ENCODE data around the gene CPNE4.
"Not testable (repeated sequence)": the region's sequence is repeated elsewhere in the genome, so short reads cannot be mapped to it uniquely, and the experiment has no call there.

Gene CPNE4

GRCh38 chr3:131957511-131957910 is 77.3 kb downstream of the CPNE4 start:
- no peak for DNase-seq

DNA sequence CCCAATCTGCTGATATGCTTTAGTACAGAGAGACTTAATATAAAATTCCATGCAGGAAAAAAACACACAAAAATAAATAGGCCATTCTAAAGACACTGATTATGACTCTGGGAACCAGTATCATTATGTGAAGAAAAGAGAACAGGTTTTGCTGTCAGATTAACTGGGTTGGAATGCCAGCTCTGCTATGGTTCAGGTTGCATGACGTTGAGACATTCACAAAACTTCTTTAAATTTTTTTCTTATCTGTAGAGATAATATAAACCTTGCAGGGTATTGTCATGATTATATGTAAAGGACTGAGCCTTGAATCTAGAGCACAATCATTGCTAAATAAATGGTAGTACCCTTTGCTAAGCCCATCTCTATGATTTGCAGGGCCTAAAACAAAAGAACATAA is 86.0 kb downstream of the CPNE4 start:
- DNase-seq, result no peak

GRCh38 chr3:131944676-131945075 is 90.1 kb downstream of the CPNE4 start:
- DNase-seq, result no peak

DNA sequence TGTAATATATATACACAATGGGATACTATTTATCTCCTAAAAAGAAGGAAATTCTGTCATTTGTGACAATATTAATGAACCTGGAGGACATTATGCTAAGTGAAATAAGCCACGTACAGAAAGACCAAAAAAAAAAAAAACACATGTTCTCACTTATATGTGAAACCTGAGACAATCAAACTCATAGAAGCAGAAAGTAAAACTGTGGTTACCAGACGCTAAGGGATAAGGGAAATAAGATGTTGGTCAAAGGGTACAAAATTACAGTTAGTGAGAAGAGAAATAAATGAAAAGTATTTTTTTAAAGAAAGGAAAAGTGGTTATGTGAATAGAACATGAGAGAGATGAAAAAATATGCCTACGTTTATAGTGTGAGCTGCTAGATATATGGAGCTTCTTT is 101.1 kb downstream of the CPNE4 start:
- no peak for DNase-seq

GRCh38 chr3:131928593-131928992 is 106.2 kb downstream of the CPNE4 start:
- DNase-seq, result no peak

DNA sequence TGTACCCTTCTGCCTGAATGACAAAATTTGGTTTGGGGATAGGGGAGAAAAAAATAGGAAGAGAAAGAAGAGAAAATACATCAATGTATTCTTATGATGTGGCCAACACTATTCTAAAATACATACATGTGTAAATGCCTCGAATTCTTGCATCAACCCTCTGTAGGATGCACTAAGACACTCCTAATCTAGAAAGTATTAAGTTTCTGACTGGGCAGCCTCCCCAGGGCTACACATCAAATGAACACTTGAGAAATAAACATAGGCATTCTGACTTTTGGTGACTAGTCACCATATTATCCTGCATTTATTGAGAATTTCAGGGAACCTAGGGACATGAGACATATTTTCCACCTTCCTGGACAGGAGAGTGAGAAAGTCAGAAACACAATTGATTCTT is 109.2 kb downstream of the CPNE4 start:
- DNase-seq, result no peak

GRCh38 chr3:131922356-131922755 is 112.5 kb downstream of the CPNE4 start:
- no peak for DNase-seq

DNA sequence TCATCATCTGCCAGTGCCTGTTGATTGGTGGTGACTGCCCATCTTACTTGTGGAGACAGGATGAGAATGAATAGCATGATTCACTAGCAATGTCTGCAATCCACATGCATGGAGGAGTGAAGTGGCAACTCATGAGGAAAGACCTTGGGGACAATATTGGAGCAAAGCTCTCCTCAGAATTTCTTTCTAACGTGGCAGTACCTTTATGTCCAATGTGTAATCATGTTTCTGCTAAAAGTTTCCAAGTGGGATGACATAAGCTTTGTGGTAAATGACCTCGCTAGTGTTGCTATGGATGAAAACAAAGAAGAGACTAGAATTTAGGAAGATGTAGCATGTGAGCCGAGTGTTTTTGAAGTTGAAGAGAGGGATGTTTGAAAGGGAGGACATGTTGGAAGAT is 117.8 kb downstream of the CPNE4 start:
- DNase-seq, result no peak

DNA sequence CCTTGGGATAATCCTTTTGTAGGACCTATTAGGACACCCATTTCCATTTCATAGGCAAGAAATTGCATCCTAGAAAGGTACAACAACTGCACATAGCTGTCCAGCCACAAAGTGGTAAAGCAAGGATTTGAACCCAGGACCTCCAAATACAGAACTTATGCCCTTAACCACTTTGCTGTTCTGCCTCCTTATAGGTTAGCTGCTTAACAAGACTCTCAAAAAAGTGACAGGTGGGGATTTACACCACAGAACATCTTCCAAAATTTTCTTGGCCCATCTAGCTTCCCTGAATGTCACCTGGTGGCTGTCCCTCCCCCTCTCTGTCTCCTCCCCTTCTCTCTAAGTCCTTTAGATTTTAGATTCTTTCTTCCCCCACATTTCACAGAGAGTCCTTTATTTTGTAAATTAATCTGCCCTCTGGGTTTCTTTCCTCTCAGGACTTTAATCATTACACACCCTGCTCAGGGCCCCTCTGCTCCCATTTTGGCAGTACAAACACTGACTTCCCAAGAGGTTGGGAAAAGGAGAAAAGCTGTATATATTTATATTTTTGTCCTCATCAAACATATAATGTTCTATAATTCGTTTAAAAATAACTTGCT is 120.6 kb downstream of the CPNE4 start:
- no peak for DNase-seq

GRCh38 chr3:131912255-131912654 is 122.6 kb downstream of the CPNE4 start:
- DNase-seq, result no peak

DNA sequence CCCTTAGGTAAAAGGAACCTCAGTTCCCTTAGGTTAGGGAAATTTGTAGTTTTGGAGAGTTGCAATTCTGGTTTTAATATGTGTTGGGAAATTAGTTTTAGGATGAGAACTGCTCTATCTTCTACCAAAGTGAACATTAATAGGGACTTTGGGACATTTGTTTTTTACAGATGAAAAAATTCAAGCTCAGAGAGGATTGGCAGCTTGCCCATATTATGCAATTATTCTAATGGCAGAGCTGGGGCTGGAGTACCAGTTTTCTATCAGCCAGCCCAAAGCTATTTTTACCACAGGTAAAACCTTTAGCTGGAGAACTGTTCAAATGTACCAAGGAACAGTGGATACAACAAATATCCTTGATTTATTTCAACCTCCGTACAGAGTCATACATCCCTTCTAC is 127.0 kb downstream of the CPNE4 start:
- DNase-seq, result no peak

DNA sequence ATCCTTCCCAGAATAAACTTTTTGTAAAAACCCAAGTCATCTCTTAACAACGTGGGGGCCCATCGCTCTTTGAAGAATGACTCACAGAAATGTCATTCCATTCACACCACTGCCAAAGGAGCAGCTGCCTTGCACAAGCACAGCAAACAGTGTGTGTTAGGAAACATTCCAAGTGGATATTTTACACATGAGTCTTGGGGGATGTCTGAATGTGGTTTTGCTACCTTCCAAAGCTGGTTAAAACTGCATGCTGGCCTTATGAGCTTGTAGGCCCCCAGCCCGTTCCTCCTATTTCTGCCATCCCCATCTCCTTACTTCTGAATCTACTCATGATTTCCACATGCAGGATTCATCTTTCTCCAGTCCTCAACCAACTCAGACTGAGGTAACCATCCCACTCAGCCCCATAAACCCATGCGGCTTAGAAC is 130.8 kb downstream of the CPNE4 start:
- no peak for DNase-seq

DNA sequence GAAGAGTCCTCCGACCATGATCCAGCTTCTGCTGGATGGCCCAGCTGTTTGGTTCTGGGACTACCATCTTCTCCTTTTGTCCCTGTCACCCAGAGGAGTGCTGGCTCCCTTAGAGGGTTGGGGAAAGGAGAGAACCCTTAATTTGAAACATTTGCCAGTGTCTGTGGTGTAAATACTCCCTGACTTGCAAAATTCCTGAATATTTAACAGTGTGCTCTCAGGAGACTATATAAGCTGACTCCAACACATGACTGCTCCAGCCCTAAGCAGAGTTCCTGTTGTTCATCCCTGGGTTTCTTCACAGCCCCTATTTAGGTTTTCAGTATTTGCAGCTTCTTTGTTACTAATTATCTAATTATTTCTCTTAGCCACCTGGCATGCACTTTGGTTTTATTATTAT is 133.1 kb downstream of the CPNE4 start:
- no peak for DNase-seq

- DNase-seq, result no peak
Measured at GRCh38 chr3:131900891-131901290, 133.9 kb downstream of the CPNE4 start.

DNA sequence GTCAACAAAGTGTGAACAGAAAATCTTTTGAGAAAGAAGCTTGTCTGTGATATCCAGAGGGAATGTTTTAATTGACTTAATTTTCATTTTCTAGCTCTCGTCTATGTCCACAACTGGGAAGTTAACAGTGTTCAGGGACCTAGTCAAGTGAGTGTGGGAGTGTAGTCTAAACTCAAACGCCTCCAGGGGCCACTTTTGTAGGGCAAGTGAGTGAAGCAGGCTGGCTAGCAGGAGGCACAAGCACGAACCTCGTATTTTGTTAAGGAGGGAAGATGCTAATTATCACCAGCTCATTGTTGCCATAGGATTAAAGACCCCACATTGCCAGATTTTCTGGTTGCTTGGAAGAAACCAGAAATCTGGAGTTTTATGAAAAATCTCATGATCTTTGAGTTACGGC is 135.8 kb downstream of the CPNE4 start:
- DNase-seq, result no peak

- no peak for DNase-seq
Measured at GRCh38 chr3:131898346-131898745, 136.5 kb downstream of the CPNE4 start.

GRCh38 chr3:131896285-131896684 is 138.5 kb downstream of the CPNE4 start:
- no peak for DNase-seq

DNA sequence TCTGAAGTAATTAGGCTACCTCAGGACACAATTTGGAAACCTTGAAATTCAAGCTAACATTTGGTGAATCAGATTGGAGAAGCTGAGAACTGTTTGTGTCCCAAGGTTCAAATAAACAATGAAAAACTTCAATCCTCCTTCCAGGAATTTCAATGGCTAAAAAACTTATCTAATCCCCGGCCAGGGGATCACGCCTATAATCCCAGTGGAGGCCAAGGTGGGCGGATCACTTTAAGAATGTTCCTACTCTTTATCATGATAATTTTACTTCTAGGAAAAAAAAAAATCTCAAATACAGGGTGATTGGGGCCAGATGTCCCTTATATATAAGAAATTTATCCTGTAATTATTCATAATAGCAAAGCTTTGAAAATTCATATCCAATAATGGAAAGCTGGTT is 139.0 kb downstream of the CPNE4 start:
- DNase-seq, result no peak

DNA sequence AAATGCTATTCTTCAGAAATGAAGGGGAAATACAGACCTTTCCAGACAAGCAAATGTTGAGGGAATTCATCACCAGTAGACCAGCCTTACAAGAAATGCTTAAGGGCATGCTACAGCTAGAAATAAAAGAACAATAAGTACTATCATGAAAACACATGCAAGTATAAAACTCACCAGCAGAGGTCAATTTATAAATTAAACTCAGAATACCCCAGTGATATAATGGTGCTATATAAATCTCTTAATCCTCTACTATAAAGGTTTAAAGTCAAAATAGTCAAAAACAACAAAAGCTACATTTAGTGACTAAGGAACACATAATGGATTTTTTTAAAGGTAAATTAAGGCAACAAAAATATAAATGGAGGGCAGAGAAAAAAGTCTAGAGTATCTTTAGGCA is 142.5 kb downstream of the CPNE4 start:
- no peak for DNase-seq

DNA sequence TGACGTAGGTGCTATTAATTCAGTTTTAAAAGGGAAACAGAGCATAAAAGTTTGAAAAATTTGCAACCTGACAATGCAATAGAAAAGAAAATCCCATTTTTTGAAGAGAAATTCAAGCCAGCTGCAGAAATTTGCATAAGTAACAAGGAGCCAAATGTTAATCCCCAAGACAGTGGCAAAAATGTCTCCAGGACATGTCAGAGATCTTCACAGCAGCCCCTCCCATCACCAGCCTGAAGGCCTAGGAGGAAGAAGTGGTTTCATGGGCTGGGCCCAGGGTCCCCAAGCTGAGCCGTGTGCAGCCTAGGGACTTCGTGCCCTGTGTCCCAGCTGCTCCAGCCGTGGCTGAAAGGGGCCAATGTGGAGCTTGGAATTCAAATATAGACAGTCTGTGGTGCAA is 148.9 kb downstream of the CPNE4 start:
- not testable (repeated sequence) for DNase-seq

DNA sequence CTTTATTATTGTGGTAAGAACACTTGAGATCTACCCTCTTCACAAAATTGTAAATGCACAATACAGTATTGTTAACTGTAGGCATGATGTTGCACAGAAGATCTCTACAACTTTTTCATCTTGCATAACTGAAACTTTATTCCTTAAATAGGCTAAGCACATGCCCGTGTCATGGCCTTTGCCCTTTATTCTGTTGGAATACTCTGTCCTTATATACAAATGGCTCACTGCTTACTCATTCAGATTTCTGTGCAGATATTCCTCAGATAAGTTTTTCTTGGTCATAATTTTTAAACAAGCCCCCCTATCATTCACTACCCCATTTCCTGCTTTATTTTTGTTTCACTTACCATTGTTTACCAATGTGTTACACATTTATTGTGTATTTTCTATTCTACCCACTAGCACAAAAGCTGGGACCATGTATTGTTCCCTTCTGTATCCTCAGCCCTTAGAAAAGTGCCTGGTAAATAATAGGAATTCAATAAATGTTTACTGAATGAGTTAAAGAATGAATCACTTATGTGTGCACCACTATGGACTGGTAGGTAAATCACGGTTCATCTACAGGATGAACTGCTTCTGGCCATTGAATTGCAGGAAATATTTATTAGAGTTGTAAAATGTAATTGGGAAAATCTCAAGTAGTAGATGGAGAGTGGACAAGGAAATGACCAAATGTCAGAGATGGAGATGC is 151.0 kb downstream of the CPNE4 start:
- DNase-seq, result no peak

DNA sequence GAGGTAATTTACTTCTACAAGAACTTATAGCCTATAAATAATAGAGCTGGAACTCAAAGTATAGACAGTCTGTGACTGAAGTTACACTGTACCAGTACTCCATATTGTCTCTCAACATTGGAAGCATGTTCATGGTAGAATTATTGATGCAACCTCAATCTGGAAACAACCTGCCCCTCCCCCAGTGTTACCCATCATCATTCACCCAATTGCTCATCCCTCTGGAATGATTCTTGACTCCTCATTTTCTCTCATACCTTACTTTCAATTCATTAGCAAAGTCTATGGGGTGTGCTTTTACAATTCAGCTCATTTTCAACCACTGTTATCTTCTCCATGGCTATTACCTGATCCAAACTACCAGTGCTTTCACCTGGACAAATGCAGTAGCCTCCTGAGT is 151.7 kb downstream of the CPNE4 start:
- DNase-seq, result no peak

- no peak for DNase-seq
Measured at GRCh38 chr3:131881777-131882176, 153.0 kb downstream of the CPNE4 start.

DNA sequence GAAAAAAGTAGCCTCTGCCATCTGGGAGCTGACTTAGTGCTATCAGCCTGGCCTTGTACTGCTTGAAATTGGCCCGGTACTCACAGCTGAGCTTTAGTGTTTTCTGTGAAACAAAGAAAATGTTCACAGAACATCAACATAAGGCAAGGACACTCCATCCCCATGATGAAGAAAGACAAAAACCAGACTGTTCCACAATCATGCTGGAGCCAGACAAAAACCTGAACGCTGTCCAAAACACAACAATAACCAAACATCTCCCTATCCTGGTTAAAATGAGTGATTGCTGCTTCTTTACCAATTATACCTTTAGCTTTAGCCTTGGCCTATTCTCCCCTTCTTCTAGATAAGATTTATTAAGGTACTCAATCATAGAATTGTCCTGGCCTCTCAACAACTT is 153.9 kb downstream of the CPNE4 start:
- no peak for DNase-seq

DNA sequence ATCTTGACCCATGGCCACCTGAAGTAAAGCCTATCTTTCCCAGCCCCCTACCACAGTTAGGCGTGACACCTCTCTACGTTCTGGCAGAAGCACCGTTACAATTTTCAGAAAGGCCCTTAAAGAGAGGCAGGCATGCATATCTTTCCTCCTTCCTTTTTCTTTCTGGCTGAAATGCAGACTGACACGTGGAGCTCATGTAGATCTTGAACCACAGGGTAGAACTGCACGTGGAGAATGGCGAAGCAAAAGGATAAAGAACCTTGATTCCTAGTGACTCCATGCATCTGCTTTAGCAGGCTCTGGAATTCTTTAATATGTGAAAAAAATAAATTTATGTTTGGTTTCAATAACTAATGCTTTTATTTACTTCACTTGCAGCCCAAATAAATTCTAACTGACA is 166.6 kb downstream of the CPNE4 start:
- no peak for DNase-seq
